ENCODE data around the gene SHISA9. TPM values are rescaled to one million over a fixed set of nuclear protein-coding genes. Genes with fewer than 3 reads are reported as not detected.
"Not testable (repeated sequence)": the region's sequence is repeated elsewhere in the genome, so short reads cannot be mapped to it uniquely, and the experiment has no call there.

The SHISA9 gene
- not detected for polyA plus RNA-seq (2012; ENCODE audit: insufficient read depth, insufficient read length, low read depth)

DNA sequence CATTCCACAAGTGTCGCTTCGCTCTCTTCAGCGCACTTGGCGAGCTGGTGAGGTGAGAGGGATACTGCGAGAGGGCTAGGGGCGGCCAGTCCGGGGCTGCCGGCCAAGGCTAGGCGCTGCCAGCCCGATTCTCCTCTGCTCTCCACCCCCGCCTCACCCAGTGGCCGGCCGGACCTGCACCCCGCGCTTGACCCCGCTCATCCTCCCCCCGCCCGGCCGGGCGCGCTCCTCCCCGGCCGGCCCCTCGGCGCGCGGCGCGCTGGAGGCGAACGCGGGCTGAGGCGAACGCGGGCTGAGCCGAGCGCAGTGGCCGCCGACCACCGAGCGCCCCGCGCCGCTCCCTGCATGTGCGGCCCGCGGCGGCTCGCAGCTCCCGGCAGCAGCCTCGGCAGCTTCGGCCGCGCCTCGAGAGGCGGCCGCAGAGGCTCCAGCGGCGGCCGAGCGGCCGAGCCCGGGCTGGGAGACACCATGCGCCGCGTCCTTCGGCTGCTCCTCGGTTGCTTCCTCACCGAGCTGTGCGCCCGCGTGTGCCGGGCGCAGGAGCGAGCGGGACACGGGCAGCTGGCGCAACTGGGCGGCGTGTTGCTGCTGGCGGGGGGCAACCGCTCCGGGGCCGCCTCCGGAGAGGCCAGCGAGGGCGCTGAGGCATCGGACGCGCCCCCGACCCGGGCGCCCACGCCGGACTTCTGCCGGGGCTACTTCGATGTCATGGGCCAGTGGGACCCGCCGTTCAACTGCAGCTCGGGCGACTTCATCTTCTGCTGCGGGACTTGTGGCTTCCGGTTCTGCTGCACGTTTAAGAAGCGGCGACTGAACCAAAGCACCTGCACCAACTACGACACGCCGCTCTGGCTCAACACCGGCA lies at the start of gene SHISA9:
Gene SHISA9, plus strand, starts transcription at position 2 of the 865 bp plus-strand sequence.
- DNase-seq = no peak
- Histone ChIP-seq H3K9me3 (no peaks in the 10 kb centered on the region), H3K27me3 (peaks cover 53% of the 10 kb centered on the region), H3K36me3 (no peaks in the 10 kb centered on the region), H3K4me1 (no peaks in the 10 kb centered on the region), H3K4me3 (ENCODE audit: low read depth, low read length) (no peak within 1 kb of the TSS)
- TF ChIP-seq, protein P1, sequence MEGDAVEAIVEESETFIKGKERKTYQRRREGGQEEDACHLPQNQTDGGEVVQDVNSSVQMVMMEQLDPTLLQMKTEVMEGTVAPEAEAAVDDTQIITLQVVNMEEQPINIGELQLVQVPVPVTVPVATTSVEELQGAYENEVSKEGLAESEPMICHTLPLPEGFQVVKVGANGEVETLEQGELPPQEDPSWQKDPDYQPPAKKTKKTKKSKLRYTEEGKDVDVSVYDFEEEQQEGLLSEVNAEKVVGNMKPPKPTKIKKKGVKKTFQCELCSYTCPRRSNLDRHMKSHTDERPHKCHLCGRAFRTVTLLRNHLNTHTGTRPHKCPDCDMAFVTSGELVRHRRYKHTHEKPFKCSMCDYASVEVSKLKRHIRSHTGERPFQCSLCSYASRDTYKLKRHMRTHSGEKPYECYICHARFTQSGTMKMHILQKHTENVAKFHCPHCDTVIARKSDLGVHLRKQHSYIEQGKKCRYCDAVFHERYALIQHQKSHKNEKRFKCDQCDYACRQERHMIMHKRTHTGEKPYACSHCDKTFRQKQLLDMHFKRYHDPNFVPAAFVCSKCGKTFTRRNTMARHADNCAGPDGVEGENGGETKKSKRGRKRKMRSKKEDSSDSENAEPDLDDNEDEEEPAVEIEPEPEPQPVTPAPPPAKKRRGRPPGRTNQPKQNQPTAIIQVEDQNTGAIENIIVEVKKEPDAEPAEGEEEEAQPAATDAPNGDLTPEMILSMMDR (IDR thresholded peaks at IDR 0.05; ENCODE audit: low read depth, low read length) = no peak

DNA sequence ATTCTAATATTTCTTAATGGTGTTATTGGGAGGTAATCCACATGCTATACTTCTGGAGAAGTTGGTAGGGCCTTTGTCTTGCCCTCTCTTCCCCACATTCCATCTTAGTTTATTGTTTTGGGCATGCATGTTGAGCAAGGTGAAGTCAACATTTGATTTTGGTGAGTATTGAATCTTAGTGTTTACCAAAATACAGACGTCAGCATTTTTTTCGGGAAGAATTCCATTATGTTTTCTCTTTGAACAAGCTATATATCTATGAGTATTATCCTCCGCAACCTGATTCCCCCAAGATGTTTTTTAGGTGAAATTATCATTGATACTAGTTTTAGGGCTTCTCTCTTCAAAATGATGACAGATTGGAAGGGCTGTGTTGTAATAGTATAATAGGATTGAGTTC lies 47.4 kb upstream of the SHISA9 start:
- Histone ChIP-seq H3K4me1 (no peaks in the 10 kb centered on the region), H3K4me3 (ENCODE audit: low read depth, low read length) (no peak overlapping the region), H3K36me3 (no peaks in the 10 kb centered on the region), H3K27me3 (no peaks in the 10 kb centered on the region), H3K9me3 (no peaks in the 10 kb centered on the region)
- TF ChIP-seq, protein P1 (IDR thresholded peaks at IDR 0.05; ENCODE audit: low read depth, low read length) = no peak
- DNase-seq = no peak

DNA sequence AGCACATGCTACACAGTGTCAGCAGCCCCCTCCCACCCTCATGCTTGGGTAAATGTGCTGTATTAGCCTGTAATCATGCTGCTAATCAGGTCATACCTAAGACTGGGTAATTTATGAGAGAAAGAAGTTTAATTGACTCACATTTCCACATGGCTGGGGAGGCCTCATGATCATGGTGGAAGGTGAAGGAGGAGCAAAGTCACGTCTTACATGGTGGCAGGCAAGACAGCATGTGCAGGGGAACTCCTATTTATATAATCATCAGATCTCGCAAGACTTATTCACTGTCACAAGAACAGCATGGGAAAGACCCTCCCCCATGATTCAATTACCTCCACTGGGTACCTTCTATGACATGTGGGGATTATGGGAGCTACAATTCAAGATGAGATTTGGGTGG lies 44.0 kb upstream of the SHISA9 start:
- not testable (repeated sequence) for H3K4me3 ChIP-seq (ENCODE audit: low read depth, low read length); H3K27me3 ChIP-seq; DNase-seq; H3K4me1 ChIP-seq; H3K36me3 ChIP-seq; H3K9me3 ChIP-seq

DNA sequence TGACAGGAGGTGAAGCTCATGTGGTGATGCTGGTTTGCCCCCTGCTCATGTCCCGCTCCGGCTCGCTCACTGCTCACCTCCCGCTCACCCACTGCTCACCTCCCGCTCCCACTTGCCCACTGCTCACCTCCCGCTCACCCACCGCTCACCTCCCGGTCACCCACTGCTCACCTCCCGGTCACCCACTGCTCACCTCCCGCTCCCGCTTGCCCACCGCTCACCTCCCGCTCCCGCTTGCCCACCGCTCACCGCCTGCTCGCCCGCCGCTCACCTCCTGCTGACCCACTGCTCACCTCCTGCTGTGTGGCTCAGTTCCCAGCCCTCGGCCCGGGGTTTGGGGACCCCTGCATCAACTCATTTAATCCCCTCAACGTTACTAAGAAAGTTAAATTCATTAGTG lies 39.1 kb upstream of the SHISA9 start:
- DNase-seq = no peak
- no peaks in the 10 kb centered on the region for H3K36me3 ChIP-seq
- no peaks in the 10 kb centered on the region for H3K27me3 ChIP-seq
- no peak overlapping the region for H3K4me3 ChIP-seq (ENCODE audit: low read depth, low read length)
- TF ChIP-seq, protein P1 (IDR thresholded peaks at IDR 0.05; ENCODE audit: low read depth, low read length) = no peak
- no peaks in the 10 kb centered on the region for H3K9me3 ChIP-seq
- no peaks in the 10 kb centered on the region for H3K4me1 ChIP-seq

DNA sequence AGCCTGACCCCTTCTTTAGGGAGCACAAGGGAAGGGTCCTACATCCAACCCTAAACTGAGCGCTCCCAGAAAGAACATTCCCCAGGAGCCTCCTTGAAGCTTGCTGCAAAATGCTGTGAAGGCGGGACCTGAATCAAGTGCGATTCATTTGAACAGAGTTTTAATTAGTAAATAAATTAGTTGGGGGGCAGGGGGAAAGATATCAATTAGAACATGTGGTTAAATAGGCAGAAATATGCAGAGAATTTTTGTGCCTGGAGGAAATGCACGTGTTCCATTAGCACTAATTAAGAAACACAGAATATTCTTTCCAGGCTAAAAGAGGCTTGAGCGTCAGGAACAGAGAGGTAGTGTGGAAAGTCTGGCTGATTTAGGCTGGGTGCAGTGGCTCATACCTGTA lies 38.5 kb upstream of the SHISA9 start:
- DNase-seq = no peak
- H3K4me1 ChIP-seq = no peaks in the 10 kb centered on the region
- TF ChIP-seq, protein P1 (IDR thresholded peaks at IDR 0.05; ENCODE audit: low read depth, low read length) = no peak
- no peaks in the 10 kb centered on the region for H3K27me3 ChIP-seq
- no peaks in the 10 kb centered on the region for H3K36me3 ChIP-seq
- H3K9me3 ChIP-seq = no peaks in the 10 kb centered on the region
- no peak overlapping the region for H3K4me3 ChIP-seq (ENCODE audit: low read depth, low read length)

DNA sequence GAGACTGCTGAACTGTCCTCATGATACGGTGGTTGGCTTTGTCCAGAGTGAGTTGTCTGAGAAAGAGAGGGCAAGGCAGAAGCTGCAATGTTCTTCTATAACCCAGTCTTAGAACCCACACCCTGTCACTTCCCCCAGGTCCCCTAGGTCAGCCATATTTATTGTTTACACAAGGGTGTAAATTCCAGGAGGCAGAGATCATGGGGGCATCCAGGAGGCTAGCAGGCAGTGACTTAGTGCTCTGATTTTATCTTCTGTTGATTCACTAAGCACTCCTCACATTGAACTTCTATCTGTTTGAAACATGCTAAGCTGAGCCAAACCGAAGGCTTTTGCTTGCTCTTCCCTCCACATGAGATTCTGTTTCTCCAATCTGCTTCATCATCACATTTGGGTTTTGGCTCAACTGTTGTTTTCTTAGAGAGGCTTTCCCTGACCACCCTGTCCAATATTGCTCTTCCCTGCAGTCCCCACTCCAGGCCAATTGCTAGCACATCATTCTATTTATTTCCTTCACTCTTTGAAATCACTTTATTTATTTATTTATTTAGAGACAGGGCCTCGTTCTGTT lies 34.3 kb upstream of the SHISA9 start:
- Histone ChIP-seq H3K9me3 (no peaks in the 10 kb centered on the region), H3K27me3 (no peaks in the 10 kb centered on the region), H3K36me3 (no peaks in the 10 kb centered on the region), H3K4me1 (no peaks in the 10 kb centered on the region), H3K4me3 (ENCODE audit: low read depth, low read length) (no peak overlapping the region)
- TF ChIP-seq, protein P1 (IDR thresholded peaks at IDR 0.05; ENCODE audit: low read depth, low read length) = no peak
- DNase-seq = no peak

All from BE2C (cell line).